Measurements from ENCODE around the gene EIF4EBP3.

- TF ChIP-seq CTCF (IDR thresholded peaks at IDR 0.05), result no peak
- no peak for TF ChIP-seq ZFX (IDR thresholded peaks at IDR 0.05; ENCODE audit: borderline replicate concordance)
Measured at GRCh38 chr5:140498591-140498990, 48.9 kb upstream of the EIF4EBP3 start.
